Mesenchymal stem cell (in vitro differentiated cells and primary cell): ENCODE results near the gene MRPL19.

ENCODE experiments used
- DNase-seq: peaks from one replicate; pipeline ENCODE4 v3.0.0-alpha.2; 2013
- H2AFZ ChIP-seq: one replicate; pipeline ENCODE4 v1.6.1; 2013; ENCODE audit warnings: low read depth, mild to moderate bottlenecking, control low read depth, inconsistent platforms, low read length, moderate library complexity
- H2AK5ac ChIP-seq: 2 replicates; pipeline ENCODE4 v1.6.1; 2013; ENCODE audit warnings: low read length, moderate library complexity, mild to moderate bottlenecking, inconsistent platforms; ENCODE audit not compliant: severe bottlenecking
- H2BK120ac ChIP-seq: one replicate; pipeline ENCODE4 v1.6.1; 2013; ENCODE audit warnings: low read depth, mild to moderate bottlenecking, inconsistent platforms, low read length, moderate library complexity
- H2BK12ac ChIP-seq, 2 experiments: one replicate each; pipeline ENCODE4 v1.6.1; 2013; ENCODE audit warnings: inconsistent platforms in 2 of 2, low read length in 2 of 2, mild to moderate bottlenecking in 2 of 2, moderate library complexity in 2 of 2, control low read depth in 1 of 2
- H2BK15ac ChIP-seq: one replicate; pipeline ENCODE4 v1.6.1; 2013; ENCODE audit warnings: mild to moderate bottlenecking, low read depth, inconsistent platforms; ENCODE audit not compliant: poor library complexity, severe bottlenecking
- H2BK5ac ChIP-seq: 2 replicates; pipeline ENCODE4 v1.6.1; 2013; ENCODE audit warnings: low read depth, mild to moderate bottlenecking, low read length, control low read depth, inconsistent platforms; ENCODE audit not compliant: poor library complexity, severe bottlenecking
- H3K14ac ChIP-seq, 2 experiments: one replicate each; pipeline ENCODE4 v1.6.1; 2013; ENCODE audit warnings: inconsistent platforms in 2 of 2, low read length in 2 of 2, control low read depth in 1 of 2, mild to moderate bottlenecking in 1 of 2, moderate library complexity in 1 of 2
- H3K18ac ChIP-seq, 2 experiments: one replicate each; pipeline ENCODE4 v1.6.1; 2013; ENCODE audit warnings: inconsistent platforms in 2 of 2, low read length in 2 of 2, control low read depth in 1 of 2, low read depth in 1 of 2, mild to moderate bottlenecking in 1 of 2
- H3K23ac ChIP-seq, 2 experiments: one replicate each; pipeline ENCODE4 v1.6.1; 2013; ENCODE audit warnings: inconsistent platforms in 2 of 2, low read length in 2 of 2, mild to moderate bottlenecking in 2 of 2, moderate library complexity in 2 of 2, control low read depth in 1 of 2
- H3K27ac ChIP-seq: 2 replicates; pipeline ENCODE4 v1.5.1; 2013; ENCODE audit warnings: mild to moderate bottlenecking, moderate library complexity, low read length, control low read depth, inconsistent platforms; ENCODE audit not compliant: poor library complexity, severe bottlenecking
- H3K27me3 ChIP-seq, 2 experiments: 2 replicates each; pipeline versions ENCODE4 v1.6.1 to v1.7.0; 2013; ENCODE audit warnings: low read length in 2 of 2, mild to moderate bottlenecking in 2 of 2, moderate library complexity in 2 of 2, control low read depth in 1 of 2, inconsistent platforms in 1 of 2; ENCODE audit not compliant: control insufficient read depth in 1 of 2, insufficient read depth in 1 of 2
- H3K36me3 ChIP-seq, 2 experiments: 2 replicates each; pipeline versions ENCODE4 v1.6.1 to v1.7.0; 2013; ENCODE audit warnings: low read length in 2 of 2, control low read depth in 1 of 2, inconsistent platforms in 1 of 2, low read depth in 1 of 2, mild to moderate bottlenecking in 1 of 2; ENCODE audit not compliant: insufficient read depth in 2 of 2, control insufficient read depth in 1 of 2
- H3K4ac ChIP-seq, 2 experiments: one replicate each; pipeline ENCODE4 v1.6.1; 2013; ENCODE audit warnings: inconsistent platforms in 2 of 2, low read length in 2 of 2, mild to moderate bottlenecking in 2 of 2, moderate library complexity in 2 of 2, control low read depth in 1 of 2, low read depth in 1 of 2
- H3K4me1 ChIP-seq: 2 replicates; pipeline ENCODE4 v1.6.1; 2013; ENCODE audit warnings: low read depth, low read length, control low read depth; ENCODE audit not compliant: control insufficient read depth, insufficient read depth
- H3K4me2 ChIP-seq: 2 replicates; pipeline ENCODE4 v1.6.1; 2013; ENCODE audit warnings: low read length, mild to moderate bottlenecking, inconsistent platforms; ENCODE audit not compliant: poor library complexity, severe bottlenecking
- H3K4me3 ChIP-seq, 2 experiments: 2 replicates each; pipeline versions ENCODE4 v1.5.1 to v1.7.0; 2013; ENCODE audit warnings: low read length in 2 of 2, mild to moderate bottlenecking in 2 of 2, control low read depth in 1 of 2, low read depth in 1 of 2; ENCODE audit not compliant: insufficient read depth in 1 of 2
- H3K79me1 ChIP-seq: replicated peaks from 2 replicates; pipeline ENCODE4 v1.6.1; 2013; ENCODE audit warnings: mild to moderate bottlenecking, control low read depth, low read length, inconsistent platforms; ENCODE audit not compliant: poor library complexity, severe bottlenecking
- H3K9ac ChIP-seq: 2 replicates; pipeline ENCODE4 v1.7.0; 2013; ENCODE audit warnings: mild to moderate bottlenecking, low read length, moderate library complexity
- H3K9me3 ChIP-seq: 2 replicates; pipeline ENCODE4 v1.7.0; 2013; ENCODE audit warnings: mild to moderate bottlenecking, low read length; ENCODE audit not compliant: control insufficient read depth
- H4K8ac ChIP-seq: one replicate; pipeline ENCODE4 v1.6.1; 2013; ENCODE audit warnings: inconsistent platforms, mild to moderate bottlenecking, low read length, moderate library complexity
- H4K91ac ChIP-seq: one replicate; pipeline ENCODE4 v1.6.1; 2013; ENCODE audit warnings: mild to moderate bottlenecking, low read length, inconsistent platforms
- WGBS: methylation state at CpG from one replicate; pipeline ENCODE4 v1.1.7; 2013; ENCODE audit warnings: mixed read lengths; 5-methylcytosine and 5-hydroxymethylcytosine counted together

The MRPL19 gene

GRCh38 chr2:75703589-75704287, 57.2 kb downstream of the MRPL19 start:
- Histone ChIP-seq H3K9me3 (no peaks in the 10 kb centered on the region), H3K27me3 (no peaks in the 10 kb centered on the region), H3K27ac (no peak overlapping the region), H3K79me1 (peaks cover 2% of the 10 kb centered on the region), H3K36me3 (peaks cover 0 to 70% of the 10 kb centered on the region in 2 experiments), H2AFZ (no peak overlapping the region), H3K4me1 (no peaks in the 10 kb centered on the region), H2BK120ac (no peak overlapping the region), H4K8ac (no peak overlapping the region), H3K18ac (no peak overlapping the region), H4K91ac (no peak overlapping the region), H2BK5ac (no peak overlapping the region), H2BK12ac (no peak overlapping the region), H2AK5ac (no peak overlapping the region), H3K4me2 (no peak overlapping the region), H3K23ac (no peak overlapping the region), H3K4ac (no peak overlapping the region), H3K9ac (no peak overlapping the region), H3K4me3 (no peak overlapping the region), H3K14ac (no peak overlapping the region), H2BK15ac (no peak overlapping the region)
- 100% methylated on average over 2 of the region's 4 CpGs for WGBS
- DNase-seq = no peak

- Histone ChIP-seq H3K23ac (no peak overlapping the region), H3K79me1 (peaks cover 2% of the 10 kb centered on the region), H2AK5ac (no peak overlapping the region), H3K27me3 (no peaks in the 10 kb centered on the region), H3K18ac (no peak overlapping the region), H2AFZ (no peak overlapping the region), H4K91ac (no peak overlapping the region), H3K14ac (no peak overlapping the region), H3K36me3 (peaks cover 0 to 50% of the 10 kb centered on the region in 2 experiments), H2BK120ac (no peak overlapping the region), H3K9me3 (no peaks in the 10 kb centered on the region), H3K4me1 (peaks cover under 1% of the 10 kb centered on the region), H2BK5ac (no peak overlapping the region), H3K27ac (no peak overlapping the region), H4K8ac (no peak overlapping the region), H3K9ac (no peak overlapping the region), H3K4me2 (no peak overlapping the region), H3K4ac (no peak overlapping the region), H2BK12ac (no peak overlapping the region), H2BK15ac (no peak overlapping the region), H3K4me3 (no peak overlapping the region)
- WGBS = 49% methylated on average over 1 of the region's 1 CpG
- peak; percentile 8 for DNase-seq
Measured at GRCh38 chr2:75705921-75706320, 59.3 kb downstream of the MRPL19 start.

GRCh38 chr2:75707901-75708300, 61.3 kb downstream of the MRPL19 start:
- Histone ChIP-seq H2AK5ac (no peak overlapping the region), H2BK15ac (no peak overlapping the region), H3K9me3 (no peaks in the 10 kb centered on the region), H3K23ac (no peak overlapping the region), H3K27me3 (no peaks in the 10 kb centered on the region), H2BK12ac (no peak overlapping the region), H3K4me2 (no peak overlapping the region), H4K8ac (no peak overlapping the region), H3K27ac (no peak overlapping the region), H3K4ac (no peak overlapping the region), H4K91ac (no peak overlapping the region), H3K4me3 (peak overlapping the region in 1 of 2 experiments; percentile 19), H3K79me1 (peaks cover 2% of the 10 kb centered on the region), H2BK5ac (no peak overlapping the region), H3K9ac (peak overlapping the region; percentile 49), H3K14ac (no peak overlapping the region), H2AFZ (no peak overlapping the region), H3K36me3 (peaks cover 0 to 31% of the 10 kb centered on the region in 2 experiments), H3K4me1 (peaks cover 2% of the 10 kb centered on the region), H2BK120ac (no peak overlapping the region), H3K18ac (no peak overlapping the region)
- no peak for DNase-seq
- no CpG with 5 or more reads among the region's 3 CpGs for WGBS

- Histone ChIP-seq H3K4ac (no peak overlapping the region), H3K4me3 (peak overlapping the region in 1 of 2 experiments; percentile 88), H3K27me3 (no peaks in the 10 kb centered on the region), H4K8ac (no peak overlapping the region), H2BK15ac (no peak overlapping the region), H2BK120ac (no peak overlapping the region), H3K36me3 (peaks cover 0 to 17% of the 10 kb centered on the region in 2 experiments), H3K18ac (no peak overlapping the region), H2BK12ac (no peak overlapping the region), H3K9me3 (no peaks in the 10 kb centered on the region), H2AK5ac (no peak overlapping the region), H3K14ac (no peak overlapping the region), H3K9ac (peak overlapping the region; percentile 90), H2AFZ (no peak overlapping the region), H3K27ac (no peak overlapping the region), H3K79me1 (peaks cover under 1% of the 10 kb centered on the region), H3K4me1 (peaks cover 2% of the 10 kb centered on the region), H2BK5ac (no peak overlapping the region), H3K4me2 (peak overlapping the region; percentile 28), H4K91ac (no peak overlapping the region), H3K23ac (no peak overlapping the region)
- WGBS = 100% methylated on average over 1 of the region's 3 CpGs
- DNase-seq = peak; percentile 2
Measured at GRCh38 chr2:75709297-75709696, 62.7 kb downstream of the MRPL19 start.
